PC-9 (cell line): ENCODE results near the gene HDAC2. TPM values are rescaled to one million over a fixed set of nuclear protein-coding genes. Genes with fewer than 3 reads are reported as not detected.

Source experiments
- BruUV-seq: library from RNA; stranded (reverse); fragments of 400-500 nt; replicated peaks from 2 replicates; lab custom pipeline; 2021; lab: Mats Ljungman, UMichigan
- CTCF ChIA-PET: fragments of 300-600 bp; sonication (Branson Sonifier 250); formaldehyde crosslinking; loops from one replicate; lab custom pipeline; 2022; ENCODE audit warnings: antibody characterized with exemption; lab: Charles Lee
- POLR2A ChIA-PET: fragments of 300-600 bp; sonication (Branson Sonifier 250); formaldehyde crosslinking; loops from one replicate; lab custom pipeline; 2022; ENCODE audit warnings: antibody characterized with exemption; ENCODE audit not compliant: unreplicated experiment; lab: Charles Lee
- DNase-seq, 2 experiments: peaks; one replicate each; pipeline versions ENCODE4 v3.0.0 to v3.0.0-alpha.2; 2015 to 2022; ENCODE audit warnings: mixed read lengths in 1 of 2
- H2AFZ ChIP-seq: fragments of 200-600 bp; sonication (generic); 2 replicates; pipeline ENCODE4 v1.8.1; 2017; ENCODE audit warnings: antibody characterized with exemption
- H3F3A ChIP-seq: fragments of 200-600 bp; sonication (generic); 2 replicates; pipeline ENCODE4 v1.8.1; 2017; ENCODE audit warnings: antibody characterized with exemption, mild to moderate bottlenecking, low read depth; ENCODE audit not compliant: insufficient read depth
- H3K27ac ChIP-seq: fragments of 200-600 bp; sonication (generic); 2 replicates; pipeline ENCODE4 v1.6.1; 2016; ENCODE audit warnings: mixed run types
- H3K27me3 ChIP-seq: fragments of 200-600 bp; sonication (generic); 2 replicates; pipeline ENCODE4 v1.6.1; 2016; ENCODE audit warnings: low read depth, mixed run types; ENCODE audit not compliant: insufficient read depth
- H3K36me3 ChIP-seq: fragments of 200-600 bp; sonication (generic); 2 replicates; pipeline ENCODE4 v1.6.1; 2016; ENCODE audit warnings: low read depth, mixed run types
- H3K4me1 ChIP-seq: fragments of 200-600 bp; sonication (generic); replicated peaks from 2 replicates; pipeline ENCODE4 v1.6.1; 2016; ENCODE audit warnings: mixed run types; ENCODE audit not compliant: insufficient read depth
- H3K4me2 ChIP-seq: fragments of 200-600 bp; sonication (generic); 2 replicates; pipeline ENCODE4 v1.6.1; 2017; ENCODE audit warnings: mixed run types
- H3K4me3 ChIP-seq: fragments of 200-600 bp; sonication (generic); 2 replicates; pipeline ENCODE4 v1.6.1; 2016; ENCODE audit warnings: mixed run types
- H3K79me2 ChIP-seq: fragments of 200-600 bp; sonication (generic); 2 replicates; pipeline ENCODE4 v1.6.1; 2017; ENCODE audit warnings: low read depth, mixed run types
- H3K9me2 ChIP-seq: fragments of 200-600 bp; sonication (generic); 2 replicates; pipeline ENCODE4 v1.8.1; 2017; ENCODE audit warnings: mild to moderate bottlenecking; ENCODE audit not compliant: insufficient read depth
- H3K9me3 ChIP-seq: fragments of 200-600 bp; sonication (generic); 2 replicates; pipeline ENCODE4 v1.8.1; 2016; ENCODE audit warnings: low read depth; ENCODE audit not compliant: insufficient read depth
- H4K20me1 ChIP-seq: fragments of 200-600 bp; sonication (generic); 2 replicates; pipeline ENCODE4 v1.8.1; 2017; ENCODE audit not compliant: insufficient read depth
- EZH2 ChIP-seq: fragments of 200-600 bp; sonication (generic); IDR thresholded peaks from 2 replicates; pipeline ENCODE4 v1.8.0; 2017; ENCODE audit warnings: antibody characterized with exemption, low read depth
- intact Hi-C: fragments of 100-400 bp; cut with micrococcal nuclease; formaldehyde crosslinking; loops from one replicate; pipeline ENCODE4 v1.10.0; 2022; ENCODE audit not compliant: unreplicated experiment
- total RNA-seq: library from RNA; stranded (reverse); gene quantifications from 2 replicates; pipeline ENCODE4 v1.2.3, GENCODE V29; 2021
- TF ChIP-seq, protein P1 (sequence below): fragments of 200-600 bp; sonication (generic); conservative IDR thresholded peaks from 2 replicates; pipeline ENCODE4 v1.6.1; 2017; ENCODE audit warnings: mixed run types, antibody characterized with exemption, mild to moderate bottlenecking, moderate library complexity

HDAC2 gene
- total RNA-seq, 1 experiment from 2014 or later, result 131 TPM

DNA sequence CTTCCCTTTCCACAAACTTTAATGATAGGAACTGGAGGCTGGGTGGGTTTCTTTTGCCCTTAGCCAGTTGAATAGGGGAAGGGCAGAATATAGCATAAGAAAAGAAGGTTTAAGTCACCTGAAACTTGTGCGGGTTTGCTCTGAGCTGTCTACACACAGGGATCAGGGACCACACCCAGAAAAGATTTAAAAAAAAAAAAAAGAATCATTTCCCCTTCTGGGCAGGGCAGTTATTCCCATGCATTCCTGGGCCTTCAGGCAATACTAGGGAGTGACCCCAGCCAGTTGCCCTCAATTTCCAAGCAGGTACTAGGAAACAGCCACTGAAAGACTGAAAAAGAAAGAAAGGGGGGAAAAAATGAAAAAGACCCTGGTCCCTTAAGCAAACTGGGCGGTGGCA lies 39.6 kb upstream of the HDAC2 start:
- H3K79me2 ChIP-seq, result no peaks in the 10 kb centered on the region

DNA sequence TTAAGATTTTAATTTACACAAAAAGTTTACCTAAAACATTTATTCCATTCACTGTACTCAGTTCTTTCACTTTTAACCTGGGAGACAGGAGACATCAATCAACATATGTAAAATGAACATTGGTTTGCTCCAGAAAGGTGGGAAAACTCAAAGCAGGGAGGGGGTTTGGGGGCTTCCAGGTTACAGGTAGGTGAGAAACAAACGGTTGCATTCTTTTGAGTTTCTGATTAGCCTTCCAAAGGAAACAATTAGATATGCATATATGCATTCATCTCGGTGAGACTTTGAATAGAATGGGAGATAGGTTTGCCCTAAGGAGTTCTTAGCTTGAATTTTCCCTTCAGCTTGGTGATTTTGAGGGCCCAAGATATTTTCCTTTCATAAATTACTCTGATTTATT lies 38.2 kb upstream of the HDAC2 start:
- ChIA-PET CTCF (interaction anchor here (0.6 kb wide), 1 partner anchor 40 kb away, joined by 3 read pairs; no protein-coding TSS in a partner anchor), POLR2A (interaction anchor here (0.7 kb wide), 1 partner anchor 9 kb away, joined by 3 read pairs; no protein-coding TSS in a partner anchor)
- 0 out of 2 replicates have a peak, but pooled peaks cover 7% of the 10 kb centered on the region for H3K27me3 ChIP-seq

More for the DNA sequence above, 39.6 kb upstream of the HDAC2 start:
- no peak overlapping the region for H2AFZ ChIP-seq
- no peak overlapping the region for H3K27ac ChIP-seq
- no peak for TF ChIP-seq EZH2
- TF ChIP-seq, protein P1, sequence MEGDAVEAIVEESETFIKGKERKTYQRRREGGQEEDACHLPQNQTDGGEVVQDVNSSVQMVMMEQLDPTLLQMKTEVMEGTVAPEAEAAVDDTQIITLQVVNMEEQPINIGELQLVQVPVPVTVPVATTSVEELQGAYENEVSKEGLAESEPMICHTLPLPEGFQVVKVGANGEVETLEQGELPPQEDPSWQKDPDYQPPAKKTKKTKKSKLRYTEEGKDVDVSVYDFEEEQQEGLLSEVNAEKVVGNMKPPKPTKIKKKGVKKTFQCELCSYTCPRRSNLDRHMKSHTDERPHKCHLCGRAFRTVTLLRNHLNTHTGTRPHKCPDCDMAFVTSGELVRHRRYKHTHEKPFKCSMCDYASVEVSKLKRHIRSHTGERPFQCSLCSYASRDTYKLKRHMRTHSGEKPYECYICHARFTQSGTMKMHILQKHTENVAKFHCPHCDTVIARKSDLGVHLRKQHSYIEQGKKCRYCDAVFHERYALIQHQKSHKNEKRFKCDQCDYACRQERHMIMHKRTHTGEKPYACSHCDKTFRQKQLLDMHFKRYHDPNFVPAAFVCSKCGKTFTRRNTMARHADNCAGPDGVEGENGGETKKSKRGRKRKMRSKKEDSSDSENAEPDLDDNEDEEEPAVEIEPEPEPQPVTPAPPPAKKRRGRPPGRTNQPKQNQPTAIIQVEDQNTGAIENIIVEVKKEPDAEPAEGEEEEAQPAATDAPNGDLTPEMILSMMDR, result no peak
- no peaks in the 10 kb centered on the region for H3F3A ChIP-seq
- no peaks in the 10 kb centered on the region for H3K9me3 ChIP-seq
- H4K20me1 ChIP-seq, result no peaks in the 10 kb centered on the region
- H3K27me3 ChIP-seq, result no peaks in the 10 kb centered on the region
- intact Hi-C loops, result loop anchor here (2.0 kb wide), 1 partner anchor 14 kb away; no protein-coding TSS in a partner anchor
- ChIA-PET CTCF (no interaction called here), POLR2A (no interaction called here)
- DNase-seq, result peak in 1 of 2 experiments; percentile 23
- H3K4me1 ChIP-seq, result no peaks in the 10 kb centered on the region
- BruUV-seq, result no TSS peak
- H3K4me3 ChIP-seq, result no peak overlapping the region
- H3K4me2 ChIP-seq, result no peak overlapping the region
- no peaks in the 10 kb centered on the region for H3K36me3 ChIP-seq
- H3K9me2 ChIP-seq, result no peaks in the 10 kb centered on the region

DNA sequence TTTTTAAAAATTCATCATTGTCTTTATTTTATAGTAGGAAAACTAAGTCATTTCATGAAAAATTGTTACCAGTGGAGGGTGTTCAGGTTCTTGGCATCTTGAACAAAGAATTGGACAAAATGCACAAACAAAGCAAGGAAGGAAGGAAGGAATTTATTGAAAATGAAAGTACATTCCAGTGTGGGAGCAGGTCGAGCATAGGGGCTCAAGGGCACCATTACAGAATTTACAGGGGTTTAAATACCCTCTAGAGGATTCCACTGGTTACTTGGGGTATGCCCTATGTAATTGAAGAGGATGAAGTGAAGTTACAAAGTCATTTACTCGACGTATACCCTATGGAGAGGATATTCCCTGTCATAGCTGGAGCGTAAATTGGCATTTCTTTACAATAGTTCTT lies 37.4 kb upstream of the HDAC2 start:
- no peaks in the 10 kb centered on the region for H3K36me3 ChIP-seq
- ChIA-PET POLR2A (interaction anchor here (0.7 kb wide), 1 partner anchor 8 kb away, joined by 3 read pairs; no protein-coding TSS in a partner anchor), CTCF (interaction anchor here (0.6 kb wide), 1 partner anchor 41 kb away, joined by 3 read pairs; no protein-coding TSS in a partner anchor)
- no peak for DNase-seq
- H4K20me1 ChIP-seq, result no peaks in the 10 kb centered on the region
- H3K27me3 ChIP-seq, result 0 out of 2 replicates have a peak, but pooled peaks cover 7% of the 10 kb centered on the region
- intact Hi-C loops, result no loop called here
- H3K27ac ChIP-seq, result no peak overlapping the region
- H3K9me2 ChIP-seq, result no peaks in the 10 kb centered on the region
- no TSS peak for BruUV-seq
- TF ChIP-seq EZH2, result no peak
- TF ChIP-seq, protein P1, result no peak
- no peaks in the 10 kb centered on the region for H3K9me3 ChIP-seq
- no peaks in the 10 kb centered on the region for H3K4me1 ChIP-seq
- no peak overlapping the region for H2AFZ ChIP-seq
- H3K4me3 ChIP-seq, result peak overlapping the region; percentile 8; the same call in 1 of the 2 replicates
- no peaks in the 10 kb centered on the region for H3F3A ChIP-seq
- no peaks in the 10 kb centered on the region for H3K79me2 ChIP-seq
- H3K4me2 ChIP-seq, result peak overlapping the region; percentile 9; the same call in 1 of the 2 replicates

More for the DNA sequence above, 38.2 kb upstream of the HDAC2 start:
- Histone ChIP-seq H3K9me3 (no peaks in the 10 kb centered on the region), H2AFZ (no peak overlapping the region), H3K4me1 (no peaks in the 10 kb centered on the region), H4K20me1 (no peaks in the 10 kb centered on the region), H3K36me3 (no peaks in the 10 kb centered on the region), H3F3A (no peaks in the 10 kb centered on the region), H3K4me3 (no peak overlapping the region), H3K27ac (no peak overlapping the region), H3K9me2 (no peaks in the 10 kb centered on the region), H3K79me2 (no peaks in the 10 kb centered on the region), H3K4me2 (no peak overlapping the region)
- intact Hi-C loops, result no loop called here
- BruUV-seq, result no TSS peak
- no peak for DNase-seq
- TF ChIP-seq, protein P1, result no peak
- no peak for TF ChIP-seq EZH2
